SK-N-SH (cell line): ENCODE data around the gene TUBB3. TPM values are rescaled to one million over a fixed set of nuclear protein-coding genes. Genes with fewer than 3 reads are reported as not detected.

Experiments used
- CTCF ChIA-PET: fragments of 300-600, 350-600 bp; formaldehyde crosslinking; extraction: SDS; loops from one replicate; lab custom pipeline; 2021; lab: Yijun Ruan, JAX
- POLR2A ChIA-PET: fragments of 350-600 bp; sonication (Branson Sonifier 250); formaldehyde crosslinking; extraction: SDS; loops from one replicate; lab custom pipeline; 2020; ENCODE audit warnings: antibody characterized with exemption, inconsistent platforms; lab: Yijun Ruan, JAX
- DNase-seq: peaks from one replicate; pipeline ENCODE4 v3.0.0; 2012
- H2AFZ ChIP-seq: fragments of 200-600 bp; sonication (generic); 2 replicates; pipeline ENCODE4 v1.8.1; 2016; ENCODE audit warnings: antibody characterized with exemption, mild to moderate bottlenecking, low read depth
- H3F3A ChIP-seq: fragments of 200-600 bp; sonication (generic); replicated peaks from 2 replicates; pipeline ENCODE3; 2016; ENCODE audit warnings: antibody characterized with exemption, mild to moderate bottlenecking; ENCODE audit not compliant: insufficient read depth
- H3K27ac ChIP-seq, 2 experiments: fragments of 200-500 bp in 1 of 2; fragments of 200-600 bp in 1 of 2; sonication (Bioruptor generic) in 1 of 2; sonication (generic), shearing (Covaris generic) in 1 of 2; 2 replicates each; pipeline versions ENCODE4 v1.5.1 to v1.6.1; 2014 to 2016; ENCODE audit warnings: low read depth in 2 of 2, inconsistent platforms in 1 of 2, low read length in 1 of 2, mild to moderate bottlenecking in 1 of 2, mixed read lengths in 1 of 2
- H3K27me3 ChIP-seq: fragments of 200-600 bp; sonication (generic), shearing (Covaris generic); 2 replicates; pipeline ENCODE4 v1.6.1; 2016; ENCODE audit warnings: mixed run types; ENCODE audit not compliant: insufficient read depth
- H3K36me3 ChIP-seq, 2 experiments: fragments of 200-500 bp in 1 of 2; fragments of 200-600 bp in 1 of 2; sonication (Bioruptor generic) in 1 of 2; sonication (generic) in 1 of 2; replicated peaks in 1 of 2; 2 replicates each; pipeline versions ENCODE3 to v1.5.1; 2014 to 2016; ENCODE audit warnings: low read length in 1 of 2, mild to moderate bottlenecking in 1 of 2; ENCODE audit not compliant: insufficient read depth in 2 of 2, control insufficient read depth in 1 of 2
- H3K4me1 ChIP-seq, 2 experiments: fragments of 200-500 bp in 1 of 2; fragments of 200-600 bp in 1 of 2; sonication (Bioruptor generic) in 1 of 2; sonication (generic), shearing (Covaris generic) in 1 of 2; 2 replicates each; pipeline versions ENCODE4 v1.5.1 to v1.6.1; 2014 to 2016; ENCODE audit warnings: low read depth in 1 of 2, low read length in 1 of 2, mixed run types in 1 of 2; ENCODE audit not compliant: insufficient read depth in 2 of 2, control insufficient read depth in 1 of 2
- H3K4me2 ChIP-seq: fragments of 200-600 bp; sonication (generic), shearing (Covaris generic); 2 replicates; pipeline ENCODE4 v1.6.1; 2017; ENCODE audit warnings: mixed run types
- H3K4me3 ChIP-seq, 2 experiments: fragments of 200-500 bp in 1 of 2; fragments of 200-600 bp in 1 of 2; sonication (Bioruptor generic) in 1 of 2; sonication (generic), shearing (Covaris generic) in 1 of 2; 2 replicates each; pipeline versions ENCODE4 v1.5.1 to v1.8.1; 2014 to 2016; ENCODE audit warnings: low read depth in 2 of 2, inconsistent platforms in 1 of 2, low read length in 1 of 2, mild to moderate bottlenecking in 1 of 2, mixed read lengths in 1 of 2, moderate library complexity in 1 of 2
- H3K79me2 ChIP-seq: fragments of 200-600 bp; sonication (generic); 2 replicates; pipeline ENCODE4 v1.8.1; 2017; ENCODE audit warnings: mild to moderate bottlenecking; ENCODE audit not compliant: insufficient read depth
- H3K9ac ChIP-seq: fragments of 200-600 bp; sonication (generic); 2 replicates; pipeline ENCODE4 v1.6.1; 2017; ENCODE audit warnings: mixed run types
- H3K9me2 ChIP-seq: fragments of 200-600 bp; sonication (generic); 2 replicates; pipeline ENCODE4 v1.6.1; 2017; ENCODE audit warnings: mixed run types
- H3K9me3 ChIP-seq: fragments of 200-600 bp; sonication (generic); 2 replicates; pipeline ENCODE4 v1.6.1; 2017; ENCODE audit warnings: mixed run types, mild to moderate bottlenecking, moderate library complexity
- H4K20me1 ChIP-seq: fragments of 200-600 bp; sonication (generic); 2 replicates; pipeline ENCODE4 v1.6.1; 2017; ENCODE audit warnings: mild to moderate bottlenecking, mixed run types; ENCODE audit not compliant: insufficient read depth
- CTCF ChIP-seq: fragments of 200-600 bp; sonication (generic); IDR thresholded peaks from 2 replicates; pipeline ENCODE4 v1.6.1; 2017; ENCODE audit warnings: antibody characterized with exemption, mild to moderate bottlenecking, moderate library complexity
- ELF1 ChIP-seq: IDR thresholded peaks from 2 replicates; pipeline ENCODE4 v1.4.0; 2012
- EP300 ChIP-seq, 2 experiments: IDR thresholded peaks; 2 replicates each; pipeline versions ENCODE4 v1.4.0 to v1.6.1; 2012; ENCODE audit warnings: borderline replicate concordance in 1 of 2, low read depth in 1 of 2, low read length in 1 of 2
- EZH2phosphoT487 ChIP-seq: fragments of 200-600 bp; sonication (generic); IDR thresholded peaks from 2 replicates; pipeline ENCODE4 v1.6.1; 2017; ENCODE audit warnings: low read depth, mixed run types, mild to moderate bottlenecking, antibody characterized with exemption, moderate library complexity, borderline replicate concordance
- GABPA ChIP-seq: IDR thresholded peaks from 2 replicates; pipeline ENCODE4 v1.4.0; 2012; ENCODE audit warnings: low read depth, mild to moderate bottlenecking
- NRF1 ChIP-seq: IDR thresholded peaks from 2 replicates; pipeline ENCODE4 v1.6.1; 2012; ENCODE audit warnings: low read depth, mild to moderate bottlenecking, low read length
- RFX5 ChIP-seq: IDR thresholded peaks from 2 replicates; pipeline ENCODE4 v1.6.1; 2012; ENCODE audit warnings: mild to moderate bottlenecking, improper control_type of control experiment, low read length
- RXRA ChIP-seq: IDR thresholded peaks from 2 replicates; pipeline ENCODE4 v1.4.0; 2012; ENCODE audit warnings: low read depth, mild to moderate bottlenecking, borderline replicate concordance
- TAF1 ChIP-seq: IDR thresholded peaks from 2 replicates; pipeline ENCODE4 v1.6.1; 2012; ENCODE audit warnings: low read depth, mild to moderate bottlenecking, low read length, moderate library complexity, borderline replicate concordance
- TEAD4 ChIP-seq: IDR thresholded peaks from 2 replicates; pipeline ENCODE4 v1.4.0; 2012; ENCODE audit warnings: mild to moderate bottlenecking, borderline replicate concordance; ENCODE audit not compliant: insufficient read depth
- USF1 ChIP-seq: IDR thresholded peaks from 2 replicates; pipeline ENCODE4 v1.4.0; 2012; ENCODE audit warnings: low read depth, borderline replicate concordance
- WGBS: methylation state at CpG from one replicate; pipeline ENCODE4 v1.1.6; 2017; ENCODE audit warnings: low lambda C conversion rate; 5-methylcytosine and 5-hydroxymethylcytosine counted together
- polyA plus RNA-seq, 3 experiments: library from polyadenylated mRNA; depleted of rRNA; stranded (reverse); fragments of >200 nt; gene quantifications; 2 replicates each; pipeline ENCODE4 v1.2.3, GENCODE V29; 2012
- TF ChIP-seq, protein P1 (sequence below): fragments of 150-350 bp; IDR thresholded peaks from 2 replicates; pipeline ENCODE4 v1.6.1; 2017; ENCODE audit warnings: antibody characterized with exemption, low read length, low read depth, borderline replicate concordance
- TF ChIP-seq, protein P2 (sequence below): IDR thresholded peaks from 2 replicates; pipeline ENCODE4 v1.6.1; 2012; ENCODE audit warnings: mild to moderate bottlenecking, low read depth, low read length, moderate library complexity

TUBB3 gene
- polyA plus RNA-seq, 1 of the 3 experiments (the other 2 are of a cell fraction), result 428 TPM

GRCh38 chr16:89962754-89963498 is 39.8 kb downstream of the TUBB3 start (continued):
- TF ChIP-seq NRF1 (no peak), TEAD4 (no peak), ELF1 (no peak)

DNA sequence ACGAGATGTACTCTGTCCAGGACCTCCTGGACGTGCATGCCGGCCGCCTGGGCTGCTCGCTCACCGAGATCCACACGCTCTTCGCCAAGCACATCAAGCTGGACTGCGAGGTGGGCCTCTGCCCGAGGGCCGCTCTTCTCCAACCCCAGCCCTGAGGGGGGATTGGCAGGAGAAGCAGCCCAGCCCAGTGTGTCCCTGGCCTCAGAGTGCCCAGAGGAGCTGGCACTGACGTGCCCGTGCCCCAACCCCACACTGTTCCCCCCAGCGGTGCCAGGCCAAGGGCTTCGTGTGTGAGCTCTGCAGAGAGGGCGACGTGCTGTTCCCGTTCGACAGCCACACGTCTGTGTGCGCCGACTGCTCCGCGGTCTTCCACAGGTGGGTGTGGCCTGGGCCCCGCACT is 41.1 kb downstream of the TUBB3 start:
- ChIA-PET POLR2A (no interaction called here), CTCF (interaction anchor here (1.2 kb wide), 1 partner anchor 104 kb away, joined by 3 read pairs; no protein-coding TSS in a partner anchor)
- no peak for TF ChIP-seq EP300 (IDR thresholded peaks at IDR 0.05; ENCODE audit: borderline replicate concordance in 1 of 2, low read depth in 1 of 2, low read length in 1 of 2)
- TF ChIP-seq RFX5, result no peak
- TF ChIP-seq, protein P1, sequence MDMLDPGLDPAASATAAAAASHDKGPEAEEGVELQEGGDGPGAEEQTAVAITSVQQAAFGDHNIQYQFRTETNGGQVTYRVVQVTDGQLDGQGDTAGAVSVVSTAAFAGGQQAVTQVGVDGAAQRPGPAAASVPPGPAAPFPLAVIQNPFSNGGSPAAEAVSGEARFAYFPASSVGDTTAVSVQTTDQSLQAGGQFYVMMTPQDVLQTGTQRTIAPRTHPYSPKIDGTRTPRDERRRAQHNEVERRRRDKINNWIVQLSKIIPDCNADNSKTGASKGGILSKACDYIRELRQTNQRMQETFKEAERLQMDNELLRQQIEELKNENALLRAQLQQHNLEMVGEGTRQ, result no peak
- no peak for TF ChIP-seq USF1
- TF ChIP-seq, protein P2, sequence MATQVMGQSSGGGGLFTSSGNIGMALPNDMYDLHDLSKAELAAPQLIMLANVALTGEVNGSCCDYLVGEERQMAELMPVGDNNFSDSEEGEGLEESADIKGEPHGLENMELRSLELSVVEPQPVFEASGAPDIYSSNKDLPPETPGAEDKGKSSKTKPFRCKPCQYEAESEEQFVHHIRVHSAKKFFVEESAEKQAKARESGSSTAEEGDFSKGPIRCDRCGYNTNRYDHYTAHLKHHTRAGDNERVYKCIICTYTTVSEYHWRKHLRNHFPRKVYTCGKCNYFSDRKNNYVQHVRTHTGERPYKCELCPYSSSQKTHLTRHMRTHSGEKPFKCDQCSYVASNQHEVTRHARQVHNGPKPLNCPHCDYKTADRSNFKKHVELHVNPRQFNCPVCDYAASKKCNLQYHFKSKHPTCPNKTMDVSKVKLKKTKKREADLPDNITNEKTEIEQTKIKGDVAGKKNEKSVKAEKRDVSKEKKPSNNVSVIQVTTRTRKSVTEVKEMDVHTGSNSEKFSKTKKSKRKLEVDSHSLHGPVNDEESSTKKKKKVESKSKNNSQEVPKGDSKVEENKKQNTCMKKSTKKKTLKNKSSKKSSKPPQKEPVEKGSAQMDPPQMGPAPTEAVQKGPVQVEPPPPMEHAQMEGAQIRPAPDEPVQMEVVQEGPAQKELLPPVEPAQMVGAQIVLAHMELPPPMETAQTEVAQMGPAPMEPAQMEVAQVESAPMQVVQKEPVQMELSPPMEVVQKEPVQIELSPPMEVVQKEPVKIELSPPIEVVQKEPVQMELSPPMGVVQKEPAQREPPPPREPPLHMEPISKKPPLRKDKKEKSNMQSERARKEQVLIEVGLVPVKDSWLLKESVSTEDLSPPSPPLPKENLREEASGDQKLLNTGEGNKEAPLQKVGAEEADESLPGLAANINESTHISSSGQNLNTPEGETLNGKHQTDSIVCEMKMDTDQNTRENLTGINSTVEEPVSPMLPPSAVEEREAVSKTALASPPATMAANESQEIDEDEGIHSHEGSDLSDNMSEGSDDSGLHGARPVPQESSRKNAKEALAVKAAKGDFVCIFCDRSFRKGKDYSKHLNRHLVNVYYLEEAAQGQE, result no peak
- TF ChIP-seq EZH2phosphoT487, result no peak
- no peak for TF ChIP-seq GABPA
- TF ChIP-seq CTCF, result no peak
- no peak for TF ChIP-seq RXRA
- no peak for TF ChIP-seq TAF1
- Histone ChIP-seq H3K9me3 (no peaks in the 10 kb centered on the region), H3K4me1 (no peaks in the 10 kb centered on the region), H4K20me1 (no peaks in the 10 kb centered on the region), H3K27ac (no peak overlapping the region), H3K4me3 (no peak overlapping the region), H3K79me2 (no peaks in the 10 kb centered on the region), H2AFZ (no peak overlapping the region), H3F3A (peaks cover 12% of the 10 kb centered on the region), H3K9ac (no peak overlapping the region), H3K9me2 (no peaks in the 10 kb centered on the region), H3K27me3 (no peaks in the 10 kb centered on the region), H3K4me2 (no peak overlapping the region), H3K36me3 (peaks cover 1 to 19% of the 10 kb centered on the region in 2 experiments)
- no CpG with 5 or more reads among the region's 25 CpGs for WGBS
- no peak for DNase-seq
